AG04450 (cell line): ENCODE measurements around the gene COQ6. TPM values are rescaled to one million over a fixed set of nuclear protein-coding genes. Genes with fewer than 3 reads are reported as not detected.

Source experiments
- CTCF ChIA-PET: fragments of 300-600, 350-600 bp; formaldehyde crosslinking; extraction: SDS; loops from one replicate; lab custom pipeline; 2022; ENCODE audit warnings: antibody characterized with exemption, inconsistent platforms; lab: Charles Lee
- POLR2A ChIA-PET: fragments of 350-600 bp; formaldehyde crosslinking; extraction: SDS; loops from one replicate; lab custom pipeline; 2021; ENCODE audit warnings: antibody characterized with exemption, inconsistent platforms; lab: Yijun Ruan, JAX
- DNase-seq: peaks from one replicate; pipeline ENCODE4 v3.0.0-alpha.2; 2011; ENCODE audit warnings: low read depth, low spot score
- H3K27ac ChIP-seq: one replicate; pipeline ENCODE4 v1.5.1; 2012; ENCODE audit warnings: low read depth, low read length, control low read depth
- H3K27me3 ChIP-seq: one replicate; pipeline ENCODE4 v1.6.0; 2012; ENCODE audit warnings: low read length; ENCODE audit not compliant: control insufficient read depth, insufficient read depth
- H3K4me3 ChIP-seq: 2 replicates; pipeline ENCODE4 v1.5.1; 2011; ENCODE audit warnings: mild to moderate bottlenecking, low read depth, low read length, control low read depth
- H3K9me3 ChIP-seq: 2 replicates; pipeline ENCODE4 v1.5.1; 2012; ENCODE audit warnings: low read length; ENCODE audit not compliant: control insufficient read depth, insufficient read depth
- polyA minus RNA-seq: library from RNA; depleted of rRNA, polyadenylated mRNA; stranded (reverse); fragments of >200 nt; gene quantifications from 2 replicates; pipeline ENCODE4 v1.2.3, GENCODE V29; 2011; rRNA and poly(A)+ RNA removed
- polyA plus RNA-seq: library from polyadenylated mRNA; depleted of rRNA; stranded (reverse); fragments of >200 nt; gene quantifications from 2 replicates; pipeline ENCODE4 v1.2.3, GENCODE V29; 2011; rRNA removed
- TF ChIP-seq, protein P1 (sequence below): IDR thresholded peaks from 2 replicates; pipeline ENCODE4 v1.5.1; 2011; ENCODE audit warnings: low read depth, low read length, control low read depth, inconsistent platforms

COQ6 gene
- polyA plus RNA-seq = 25.9 and 28.5 TPM in 2 replicates
- 13.4 and 16.0 TPM in 2 replicates for polyA minus RNA-seq

DNA sequence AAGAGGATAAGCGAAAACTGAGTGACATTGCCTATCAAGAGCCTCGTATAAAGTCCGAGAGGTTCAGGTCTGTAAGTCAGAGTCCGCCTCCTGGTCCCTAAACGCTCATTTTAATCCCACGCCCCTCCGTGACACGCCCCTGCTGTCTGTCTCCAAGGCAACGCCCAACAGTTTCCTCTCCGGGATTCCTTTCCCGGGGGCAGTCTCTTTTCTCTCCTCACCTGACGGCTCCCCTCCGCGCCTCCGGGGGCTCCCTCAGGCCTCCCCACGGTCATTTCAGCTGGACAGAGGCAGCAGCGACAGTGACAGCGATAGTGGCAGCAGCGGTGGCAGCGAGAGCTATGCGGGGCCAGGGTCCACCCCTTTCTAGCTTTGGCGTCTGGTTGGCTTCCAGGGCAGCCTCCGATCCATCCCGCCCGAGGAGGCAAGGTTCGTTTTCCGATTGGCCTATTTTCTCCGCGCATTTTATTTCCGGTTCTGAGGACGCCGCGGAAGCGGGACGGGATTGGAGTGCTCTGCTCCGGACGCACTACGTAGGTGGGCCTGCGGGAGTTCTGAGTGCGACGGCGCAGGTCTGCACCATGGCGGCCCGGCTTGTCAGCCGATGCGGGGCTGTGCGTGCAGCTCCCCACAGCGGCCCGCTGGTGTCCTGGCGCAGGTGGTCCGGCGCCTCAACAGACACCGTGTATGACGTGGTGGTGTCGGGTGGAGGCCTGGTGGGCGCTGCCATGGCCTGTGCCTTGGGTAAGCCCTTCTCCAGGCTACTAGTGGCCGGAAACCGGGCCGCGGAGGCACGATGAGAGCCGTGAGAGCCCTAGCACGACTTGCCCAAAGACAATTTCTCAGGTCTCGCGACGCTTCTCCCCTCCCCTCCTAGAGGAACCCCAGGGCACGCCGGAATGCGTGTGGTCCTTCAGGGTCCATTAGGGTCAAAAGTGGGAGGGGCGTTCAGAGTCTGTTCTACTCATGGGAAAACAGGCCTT is at the start of gene COQ6, which contains the start of gene FAM161B:
Gene COQ6, plus strand, starts transcription at position 551 of the 983 bp plus-strand sequence. Its CDS starts 31 bp downstream, at position 582.
Gene FAM161B, minus strand, starts transcription at position 343 of the 983 bp plus-strand sequence. Its CDS starts 68 bp downstream, at position 275.
- CTCF ChIA-PET = interaction anchor here (0.5 kb wide), 1 partner anchor 22 kb away, joined by 5 read pairs; no protein-coding TSS in a partner anchor

DNA sequence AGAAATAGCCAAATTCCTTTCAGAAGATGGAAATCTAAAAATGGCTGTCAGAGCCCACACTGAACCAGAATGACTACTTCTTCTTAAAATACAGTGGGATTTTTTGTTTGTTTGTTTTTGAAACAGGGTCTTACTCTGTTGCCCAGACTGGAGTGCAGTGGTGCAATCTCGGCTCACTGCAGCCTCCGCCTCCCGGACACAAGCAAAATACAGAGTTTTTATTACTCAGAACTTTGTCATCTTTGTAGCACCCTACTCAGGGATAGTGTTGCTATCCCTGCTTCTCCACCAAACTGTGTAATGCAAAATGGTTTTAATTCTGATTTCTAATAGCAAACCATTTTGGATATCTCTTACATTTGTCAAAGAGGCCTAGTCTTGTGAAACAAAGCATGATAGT is 47.1 kb upstream of the COQ6 start:
- CTCF ChIA-PET = no interaction called here
- H3K27ac ChIP-seq = peak overlapping the region; percentile 21

More for the DNA sequence above, at the start of gene COQ6, which contains the start of gene FAM161B:
- POLR2A ChIA-PET = interaction anchor here (0.8 kb wide), 1 partner anchor 164 kb away, joined by 3 read pairs; no protein-coding TSS in a partner anchor
- no peaks in the 10 kb centered on the region; the same call in 1 of the 2 replicates for H3K9me3 ChIP-seq
- peak within 1 kb of the TSS; percentile 99 for H3K4me3 ChIP-seq
- DNase-seq = peak; percentile 85
- H3K27ac ChIP-seq = peak within 1 kb of the TSS; percentile 94
- TF ChIP-seq, protein P1, sequence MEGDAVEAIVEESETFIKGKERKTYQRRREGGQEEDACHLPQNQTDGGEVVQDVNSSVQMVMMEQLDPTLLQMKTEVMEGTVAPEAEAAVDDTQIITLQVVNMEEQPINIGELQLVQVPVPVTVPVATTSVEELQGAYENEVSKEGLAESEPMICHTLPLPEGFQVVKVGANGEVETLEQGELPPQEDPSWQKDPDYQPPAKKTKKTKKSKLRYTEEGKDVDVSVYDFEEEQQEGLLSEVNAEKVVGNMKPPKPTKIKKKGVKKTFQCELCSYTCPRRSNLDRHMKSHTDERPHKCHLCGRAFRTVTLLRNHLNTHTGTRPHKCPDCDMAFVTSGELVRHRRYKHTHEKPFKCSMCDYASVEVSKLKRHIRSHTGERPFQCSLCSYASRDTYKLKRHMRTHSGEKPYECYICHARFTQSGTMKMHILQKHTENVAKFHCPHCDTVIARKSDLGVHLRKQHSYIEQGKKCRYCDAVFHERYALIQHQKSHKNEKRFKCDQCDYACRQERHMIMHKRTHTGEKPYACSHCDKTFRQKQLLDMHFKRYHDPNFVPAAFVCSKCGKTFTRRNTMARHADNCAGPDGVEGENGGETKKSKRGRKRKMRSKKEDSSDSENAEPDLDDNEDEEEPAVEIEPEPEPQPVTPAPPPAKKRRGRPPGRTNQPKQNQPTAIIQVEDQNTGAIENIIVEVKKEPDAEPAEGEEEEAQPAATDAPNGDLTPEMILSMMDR = peak; percentile 9; the same call in 1 of the 2 replicates
- no peaks in the 10 kb centered on the region for H3K27me3 ChIP-seq

DNA sequence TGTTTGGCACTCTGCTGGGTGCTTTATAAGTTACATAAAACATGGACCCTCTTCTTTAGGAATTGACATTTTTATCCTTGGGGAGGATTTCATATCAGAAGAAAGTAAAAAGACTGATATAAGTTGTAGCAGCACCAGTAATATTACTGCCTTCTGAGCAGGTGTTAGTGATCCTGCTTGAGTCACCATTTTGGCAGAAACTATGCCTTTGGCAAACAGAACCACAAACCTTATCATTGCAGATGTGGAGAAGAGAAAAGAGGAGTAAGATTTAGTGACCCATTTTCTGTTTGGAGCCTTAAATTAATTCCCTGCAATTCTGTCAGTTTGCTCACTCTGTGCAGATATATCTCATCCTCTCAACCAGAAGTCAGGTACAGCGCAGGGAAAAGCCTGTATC is 40.4 kb upstream of the COQ6 start:
- Histone ChIP-seq H3K4me3 (no peak overlapping the region), H3K27ac (no peak overlapping the region), H3K27me3 (no peaks in the 10 kb centered on the region), H3K9me3 (peaks cover 5% of the 10 kb centered on the region; the same call in 1 of the 2 replicates)
- CTCF ChIA-PET = no interaction called here
- POLR2A ChIA-PET = no interaction called here
- TF ChIP-seq, protein P1 = no peak
- DNase-seq = no peak

More for the DNA sequence above, 47.1 kb upstream of the COQ6 start:
- Histone ChIP-seq H3K9me3 (no peaks in the 10 kb centered on the region), H3K27me3 (no peaks in the 10 kb centered on the region), H3K4me3 (no peak overlapping the region)
- TF ChIP-seq, protein P1 = no peak
- POLR2A ChIA-PET = no interaction called here
- no peak for DNase-seq

DNA sequence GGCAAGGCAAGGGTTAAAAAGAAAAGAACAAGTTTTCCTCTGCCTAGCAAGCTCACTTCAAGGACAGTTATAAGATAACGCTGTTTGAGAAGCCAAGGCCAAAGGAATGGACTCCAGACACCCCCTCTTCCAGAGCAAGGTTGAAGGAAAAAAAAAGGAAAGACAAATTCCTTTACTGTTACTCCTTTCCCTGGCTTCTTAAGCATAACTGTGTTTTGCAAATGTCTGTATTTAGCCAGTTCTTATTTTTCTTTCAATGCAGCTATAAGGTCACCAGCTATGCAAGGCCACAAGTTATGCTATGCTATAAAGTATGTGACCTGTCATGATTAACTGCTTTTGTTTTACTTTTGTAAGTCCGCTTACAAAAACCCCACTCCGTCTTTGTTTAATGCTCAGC is 36.8 kb upstream of the COQ6 start:
- ChIA-PET CTCF (interaction anchor here (0.8 kb wide), 1 partner anchor 135 kb away, joined by 3 read pairs; no protein-coding TSS in a partner anchor), POLR2A (interaction anchor here (0.7 kb wide), 1 partner anchor 42 kb away, joined by 3 read pairs; no protein-coding TSS in a partner anchor)
- TF ChIP-seq, protein P1 = no peak
- DNase-seq = no peak
- Histone ChIP-seq H3K27ac (peak overlapping the region; percentile 31), H3K9me3 (peaks cover 5% of the 10 kb centered on the region; the same call in 1 of the 2 replicates), H3K4me3 (no peak overlapping the region), H3K27me3 (no peaks in the 10 kb centered on the region)
